HCT116 (cell line): ENCODE measurements around the gene SMARCB1. TPM values are rescaled to one million over a fixed set of nuclear protein-coding genes. Genes with fewer than 3 reads are reported as not detected.

Experiments
- ATAC-seq: fragments of 200-7000 bp; cut with Tn5 transposase; 2 replicates; pipeline ENCODE4 v1.9.1; 2020; ENCODE audit warnings: mild to moderate bottlenecking, moderate library complexity
- BruUV-seq: library from RNA; stranded (reverse); fragments of 400-500 nt; replicated peaks from 2 replicates; lab custom pipeline; 2021; lab: Mats Ljungman, UMichigan
- CTCF ChIA-PET: fragments of 300-600 bp; sonication (Branson Sonifier 250); formaldehyde crosslinking; loops from one replicate; lab custom pipeline; 2021; ENCODE audit warnings: antibody characterized with exemption; lab: Charles Lee
- POLR2A ChIA-PET: fragments of 300-600, 350-600 bp; sonication (Branson Sonifier 250); formaldehyde crosslinking; loops from one replicate; lab custom pipeline; 2021; ENCODE audit warnings: antibody characterized with exemption; lab: Charles Lee
- RAD21 ChIA-PET, 2 experiments: fragments of 300-600 bp; sonication (Branson Sonifier 250); formaldehyde crosslinking; loops; one replicate each; lab custom pipeline; 2023; ENCODE audit warnings: low total read pairs in 2 of 2; ENCODE audit not compliant: uncharacterized antibody in 2 of 2, unreplicated experiment in 2 of 2, low non-redundant PET in 1 of 2; lab: Charles Lee
- DNase-seq: peaks from one replicate; pipeline ENCODE4 v3.0.0-alpha.2; 2010; ENCODE audit warnings: low read depth, low spot score
- H2AFZ ChIP-seq: fragments of 200-600 bp; shearing (Covaris generic), sonication (generic); 2 replicates; pipeline ENCODE4 v1.6.1; 2017; ENCODE audit warnings: low read depth, mixed run types, mixed read lengths, antibody characterized with exemption, low read length; ENCODE audit not compliant: poor library complexity, severe bottlenecking
- H3K27ac ChIP-seq: 2 replicates; pipeline ENCODE4 v1.5.1; 2012; ENCODE audit warnings: low read depth, low read length
- H3K27me3 ChIP-seq: fragments of 200-600 bp; sonication (generic); 2 replicates; pipeline ENCODE4 v1.6.1; 2016; ENCODE audit warnings: mixed run types, low read length, mixed read lengths; ENCODE audit not compliant: insufficient read depth
- H3K36me3 ChIP-seq, 2 experiments: fragments of 200-500 bp in 1 of 2; fragments of 200-600 bp in 1 of 2; sonication (Bioruptor generic) in 1 of 2; sonication (generic) in 1 of 2; 2 replicates each; pipeline versions ENCODE4 v1.5.1 to v1.6.1; 2014 to 2016; ENCODE audit warnings: low read length in 2 of 2, inconsistent platforms in 1 of 2, mixed read lengths in 1 of 2, mixed run types in 1 of 2; ENCODE audit not compliant: insufficient read depth in 2 of 2, control insufficient read depth in 1 of 2
- H3K4me1 ChIP-seq, 2 experiments: fragments of 200-600 bp in 1 of 2; sonication (generic) in 1 of 2; 2 replicates each; pipeline versions ENCODE4 v1.5.1 to v1.6.1; 2012 to 2017; ENCODE audit warnings: low read length in 2 of 2, inconsistent platforms in 1 of 2, mild to moderate bottlenecking in 1 of 2, mixed read lengths in 1 of 2, mixed run types in 1 of 2, moderate library complexity in 1 of 2; ENCODE audit not compliant: insufficient read depth in 2 of 2, control insufficient read depth in 1 of 2
- H3K4me2 ChIP-seq: fragments of 200-600 bp; sonication (generic); 2 replicates; pipeline ENCODE4 v1.6.1; 2017; ENCODE audit warnings: mixed run types, low read length, mixed read lengths
- H3K4me3 ChIP-seq, 2 experiments: fragments of 200-600 bp in 1 of 2; sonication (generic) in 1 of 2; replicated peaks in 1 of 2; 2 replicates each; pipeline ENCODE4 v1.5.1; 2011 to 2016; ENCODE audit warnings: low read length in 2 of 2, control low read depth in 1 of 2, low read depth in 1 of 2, mild to moderate bottlenecking in 1 of 2, mixed read lengths in 1 of 2, mixed run types in 1 of 2
- H3K79me2 ChIP-seq: fragments of 200-600 bp; sonication (generic); 2 replicates; pipeline ENCODE4 v1.6.1; 2017; ENCODE audit warnings: mild to moderate bottlenecking, mixed run types, low read length, moderate library complexity, mixed read lengths; ENCODE audit not compliant: insufficient read depth
- H3K9ac ChIP-seq: fragments of 200-600 bp; sonication (generic); 2 replicates; pipeline ENCODE4 v1.6.1; 2016; ENCODE audit warnings: low read length, mixed read lengths
- H3K9me2 ChIP-seq: fragments of 200-600 bp; sonication (generic), shearing (Covaris generic); 2 replicates; pipeline ENCODE4 v1.6.1; 2017; ENCODE audit warnings: mixed run types, mild to moderate bottlenecking, moderate library complexity; ENCODE audit not compliant: insufficient read depth
- H3K9me3 ChIP-seq, 2 experiments: fragments of 200-500 bp in 1 of 2; fragments of 200-600 bp in 1 of 2; sonication (Bioruptor generic) in 1 of 2; sonication (generic) in 1 of 2; 2 replicates each; pipeline ENCODE4 v1.6.1; 2014 to 2017; ENCODE audit warnings: low read length in 2 of 2, mixed read lengths in 2 of 2, inconsistent platforms in 1 of 2, low read depth in 1 of 2, mild to moderate bottlenecking in 1 of 2, mixed run types in 1 of 2, moderate library complexity in 1 of 2; ENCODE audit not compliant: control insufficient read depth in 1 of 2, insufficient read depth in 1 of 2
- H4K20me1 ChIP-seq: fragments of 200-600 bp; sonication (generic), shearing (Covaris generic); 2 replicates; pipeline ENCODE4 v1.6.1; 2017; ENCODE audit warnings: mixed run types, mild to moderate bottlenecking, moderate library complexity; ENCODE audit not compliant: insufficient read depth
- ELF1 ChIP-seq: IDR thresholded peaks from 2 replicates; pipeline ENCODE4 v1.6.1; 2012; ENCODE audit warnings: low read depth, borderline replicate concordance
- EZH2phosphoT487 ChIP-seq: fragments of 200-600 bp; IDR thresholded peaks from 2 replicates; pipeline ENCODE4 v1.6.1; 2018; ENCODE audit warnings: antibody characterized with exemption, borderline replicate concordance
- FOSL1 ChIP-seq: IDR thresholded peaks from 2 replicates; pipeline ENCODE4 v1.6.1; 2012; ENCODE audit warnings: low read depth
- POLR2AphosphoS5 ChIP-seq: IDR thresholded peaks from 2 replicates; pipeline ENCODE4 v1.6.1; 2011; ENCODE audit warnings: mild to moderate bottlenecking, low read depth, low read length, moderate library complexity
- RAD21 ChIP-seq: IDR thresholded peaks from 2 replicates; pipeline ENCODE4 v1.6.1; 2012; ENCODE audit warnings: low read depth, mild to moderate bottlenecking
- SIN3A ChIP-seq: IDR thresholded peaks from 2 replicates; pipeline ENCODE4 v1.6.1; 2012; ENCODE audit warnings: low read depth
- SRF ChIP-seq: IDR thresholded peaks from 2 replicates; pipeline ENCODE4 v1.6.1; 2012; ENCODE audit warnings: low read depth
- YY1 ChIP-seq: IDR thresholded peaks from 2 replicates; pipeline ENCODE4 v1.6.1; 2011; ENCODE audit warnings: low read length, low read depth, moderate library complexity, mild to moderate bottlenecking; ENCODE audit not compliant: insufficient replicate concordance; ENCODE audit errors: extremely low read depth
- ZNF274 ChIP-seq: fragments of 200-500 bp; sonication (Bioruptor generic); IDR thresholded peaks from 2 replicates; pipeline ENCODE4 v1.6.1; 2014; ENCODE audit warnings: mild to moderate bottlenecking, low read depth, low read length, inconsistent platforms
- intact Hi-C: fragments of 100-400 bp; cut with micrococcal nuclease; formaldehyde crosslinking; loops from 2 replicates; pipeline ENCODE4 v1.10.0; 2022
- total RNA-seq: library from RNA; stranded (reverse); gene quantifications from one replicate; pipeline ENCODE4 v1.2.1, GENCODE V29; 2021; ENCODE audit not compliant: unreplicated experiment
- TF ChIP-seq, protein P1 (sequence below), 3 experiments: fragments of 200-600 bp in 1 of 3; sonication (generic) in 1 of 3; IDR thresholded peaks in 2 of 3; conservative IDR thresholded peaks in 1 of 3; 2 replicates each; pipeline ENCODE4 v1.5.1; 2012 to 2017; ENCODE audit warnings: low read depth in 2 of 3, low read length in 2 of 3, antibody characterized with exemption in 1 of 3, borderline replicate concordance in 1 of 3, control low read depth in 1 of 3, mild to moderate bottlenecking in 1 of 3, mixed read lengths in 1 of 3, mixed run types in 1 of 3, moderate library complexity in 1 of 3; ENCODE audit not compliant: insufficient read depth in 1 of 3
- TF ChIP-seq, protein P2 (sequence below): IDR thresholded peaks from 2 replicates; pipeline ENCODE4 v1.6.1; 2011; ENCODE audit warnings: mild to moderate bottlenecking, low read length, moderate library complexity; ENCODE audit not compliant: insufficient replicate concordance; ENCODE audit errors: extremely low read depth
- TF ChIP-seq, protein P3 (sequence below): IDR thresholded peaks from 2 replicates; pipeline ENCODE4 v1.6.1; 2012; ENCODE audit warnings: low read depth
- TF ChIP-seq, protein P4 (sequence below): IDR thresholded peaks from 2 replicates; pipeline ENCODE4 v1.6.1; 2012

The SMARCB1 gene
- total RNA-seq, 1 experiment from 2014 or later = 101 TPM

- CTCF ChIA-PET = no interaction called here
- H3K27me3 ChIP-seq = no peaks in the 10 kb centered on the region
- RAD21 ChIA-PET = no interaction called here
- TF ChIP-seq, protein P1, sequence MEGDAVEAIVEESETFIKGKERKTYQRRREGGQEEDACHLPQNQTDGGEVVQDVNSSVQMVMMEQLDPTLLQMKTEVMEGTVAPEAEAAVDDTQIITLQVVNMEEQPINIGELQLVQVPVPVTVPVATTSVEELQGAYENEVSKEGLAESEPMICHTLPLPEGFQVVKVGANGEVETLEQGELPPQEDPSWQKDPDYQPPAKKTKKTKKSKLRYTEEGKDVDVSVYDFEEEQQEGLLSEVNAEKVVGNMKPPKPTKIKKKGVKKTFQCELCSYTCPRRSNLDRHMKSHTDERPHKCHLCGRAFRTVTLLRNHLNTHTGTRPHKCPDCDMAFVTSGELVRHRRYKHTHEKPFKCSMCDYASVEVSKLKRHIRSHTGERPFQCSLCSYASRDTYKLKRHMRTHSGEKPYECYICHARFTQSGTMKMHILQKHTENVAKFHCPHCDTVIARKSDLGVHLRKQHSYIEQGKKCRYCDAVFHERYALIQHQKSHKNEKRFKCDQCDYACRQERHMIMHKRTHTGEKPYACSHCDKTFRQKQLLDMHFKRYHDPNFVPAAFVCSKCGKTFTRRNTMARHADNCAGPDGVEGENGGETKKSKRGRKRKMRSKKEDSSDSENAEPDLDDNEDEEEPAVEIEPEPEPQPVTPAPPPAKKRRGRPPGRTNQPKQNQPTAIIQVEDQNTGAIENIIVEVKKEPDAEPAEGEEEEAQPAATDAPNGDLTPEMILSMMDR (IDR thresholded peaks at IDR 0.05 in 2 of 3, conservative IDR thresholded peaks at IDR 0.05 in 1 of 3; ENCODE audit: borderline replicate concordance in 1 of 3, insufficient read depth in 1 of 3, low read depth in 2 of 3, low read length in 2 of 3) = no peak
- TF ChIP-seq, protein P2, sequence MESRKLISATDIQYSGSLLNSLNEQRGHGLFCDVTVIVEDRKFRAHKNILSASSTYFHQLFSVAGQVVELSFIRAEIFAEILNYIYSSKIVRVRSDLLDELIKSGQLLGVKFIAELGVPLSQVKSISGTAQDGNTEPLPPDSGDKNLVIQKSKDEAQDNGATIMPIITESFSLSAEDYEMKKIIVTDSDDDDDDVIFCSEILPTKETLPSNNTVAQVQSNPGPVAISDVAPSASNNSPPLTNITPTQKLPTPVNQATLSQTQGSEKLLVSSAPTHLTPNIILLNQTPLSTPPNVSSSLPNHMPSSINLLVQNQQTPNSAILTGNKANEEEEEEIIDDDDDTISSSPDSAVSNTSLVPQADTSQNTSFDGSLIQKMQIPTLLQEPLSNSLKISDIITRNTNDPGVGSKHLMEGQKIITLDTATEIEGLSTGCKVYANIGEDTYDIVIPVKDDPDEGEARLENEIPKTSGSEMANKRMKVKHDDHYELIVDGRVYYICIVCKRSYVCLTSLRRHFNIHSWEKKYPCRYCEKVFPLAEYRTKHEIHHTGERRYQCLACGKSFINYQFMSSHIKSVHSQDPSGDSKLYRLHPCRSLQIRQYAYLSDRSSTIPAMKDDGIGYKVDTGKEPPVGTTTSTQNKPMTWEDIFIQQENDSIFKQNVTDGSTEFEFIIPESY = no peak
- TF ChIP-seq SIN3A = no peak
- no peak for TF ChIP-seq POLR2AphosphoS5
- TF ChIP-seq ZNF274 = no peak
- no peak for TF ChIP-seq EZH2phosphoT487
- TF ChIP-seq FOSL1 = no peak
- no peak for TF ChIP-seq RAD21
- TF ChIP-seq, protein P3, sequence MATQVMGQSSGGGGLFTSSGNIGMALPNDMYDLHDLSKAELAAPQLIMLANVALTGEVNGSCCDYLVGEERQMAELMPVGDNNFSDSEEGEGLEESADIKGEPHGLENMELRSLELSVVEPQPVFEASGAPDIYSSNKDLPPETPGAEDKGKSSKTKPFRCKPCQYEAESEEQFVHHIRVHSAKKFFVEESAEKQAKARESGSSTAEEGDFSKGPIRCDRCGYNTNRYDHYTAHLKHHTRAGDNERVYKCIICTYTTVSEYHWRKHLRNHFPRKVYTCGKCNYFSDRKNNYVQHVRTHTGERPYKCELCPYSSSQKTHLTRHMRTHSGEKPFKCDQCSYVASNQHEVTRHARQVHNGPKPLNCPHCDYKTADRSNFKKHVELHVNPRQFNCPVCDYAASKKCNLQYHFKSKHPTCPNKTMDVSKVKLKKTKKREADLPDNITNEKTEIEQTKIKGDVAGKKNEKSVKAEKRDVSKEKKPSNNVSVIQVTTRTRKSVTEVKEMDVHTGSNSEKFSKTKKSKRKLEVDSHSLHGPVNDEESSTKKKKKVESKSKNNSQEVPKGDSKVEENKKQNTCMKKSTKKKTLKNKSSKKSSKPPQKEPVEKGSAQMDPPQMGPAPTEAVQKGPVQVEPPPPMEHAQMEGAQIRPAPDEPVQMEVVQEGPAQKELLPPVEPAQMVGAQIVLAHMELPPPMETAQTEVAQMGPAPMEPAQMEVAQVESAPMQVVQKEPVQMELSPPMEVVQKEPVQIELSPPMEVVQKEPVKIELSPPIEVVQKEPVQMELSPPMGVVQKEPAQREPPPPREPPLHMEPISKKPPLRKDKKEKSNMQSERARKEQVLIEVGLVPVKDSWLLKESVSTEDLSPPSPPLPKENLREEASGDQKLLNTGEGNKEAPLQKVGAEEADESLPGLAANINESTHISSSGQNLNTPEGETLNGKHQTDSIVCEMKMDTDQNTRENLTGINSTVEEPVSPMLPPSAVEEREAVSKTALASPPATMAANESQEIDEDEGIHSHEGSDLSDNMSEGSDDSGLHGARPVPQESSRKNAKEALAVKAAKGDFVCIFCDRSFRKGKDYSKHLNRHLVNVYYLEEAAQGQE = no peak
- no peak for TF ChIP-seq SRF
- TF ChIP-seq, protein P4, sequence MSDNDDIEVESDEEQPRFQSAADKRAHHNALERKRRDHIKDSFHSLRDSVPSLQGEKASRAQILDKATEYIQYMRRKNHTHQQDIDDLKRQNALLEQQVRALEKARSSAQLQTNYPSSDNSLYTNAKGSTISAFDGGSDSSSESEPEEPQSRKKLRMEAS = no peak
- TF ChIP-seq YY1 = no peak
- TF ChIP-seq ELF1 = no peak
- no peak overlapping the region for H3K4me3 ChIP-seq
- no peak overlapping the region for H3K27ac ChIP-seq
- H2AFZ ChIP-seq = no peak overlapping the region
- no peaks in the 10 kb centered on the region for H4K20me1 ChIP-seq
- no peaks in the 10 kb centered on the region for H3K9me2 ChIP-seq
- intact Hi-C loops = no loop called here
- no peaks in the 10 kb centered on the region for H3K79me2 ChIP-seq
- H3K36me3 ChIP-seq = peaks cover 0 to 3% of the 10 kb centered on the region in 2 experiments; a peak in 1 of 4 replicates
- BruUV-seq = no TSS peak
- H3K9ac ChIP-seq = no peak overlapping the region
- DNase-seq (no peak), ATAC-seq (no peak)
- H3K9me3 ChIP-seq = no peaks in the 10 kb centered on the region
- POLR2A ChIA-PET = no interaction called here
- H3K4me1 ChIP-seq = no peaks in the 10 kb centered on the region
- no peak overlapping the region for H3K4me2 ChIP-seq
Measured at GRCh38 chr22:23868580-23868979, 81.8 kb downstream of the SMARCB1 start.
